ENCODE results near the gene ARHGAP45.
A peak's percentile ranks its signal among the peaks of the same experiment; 100 is the strongest.

The ARHGAP45 gene

GRCh38 chr19:1070931-1071791 lies 4.2 kb downstream of the ARHGAP45 start:
- TF ChIP-seq, protein P1, sequence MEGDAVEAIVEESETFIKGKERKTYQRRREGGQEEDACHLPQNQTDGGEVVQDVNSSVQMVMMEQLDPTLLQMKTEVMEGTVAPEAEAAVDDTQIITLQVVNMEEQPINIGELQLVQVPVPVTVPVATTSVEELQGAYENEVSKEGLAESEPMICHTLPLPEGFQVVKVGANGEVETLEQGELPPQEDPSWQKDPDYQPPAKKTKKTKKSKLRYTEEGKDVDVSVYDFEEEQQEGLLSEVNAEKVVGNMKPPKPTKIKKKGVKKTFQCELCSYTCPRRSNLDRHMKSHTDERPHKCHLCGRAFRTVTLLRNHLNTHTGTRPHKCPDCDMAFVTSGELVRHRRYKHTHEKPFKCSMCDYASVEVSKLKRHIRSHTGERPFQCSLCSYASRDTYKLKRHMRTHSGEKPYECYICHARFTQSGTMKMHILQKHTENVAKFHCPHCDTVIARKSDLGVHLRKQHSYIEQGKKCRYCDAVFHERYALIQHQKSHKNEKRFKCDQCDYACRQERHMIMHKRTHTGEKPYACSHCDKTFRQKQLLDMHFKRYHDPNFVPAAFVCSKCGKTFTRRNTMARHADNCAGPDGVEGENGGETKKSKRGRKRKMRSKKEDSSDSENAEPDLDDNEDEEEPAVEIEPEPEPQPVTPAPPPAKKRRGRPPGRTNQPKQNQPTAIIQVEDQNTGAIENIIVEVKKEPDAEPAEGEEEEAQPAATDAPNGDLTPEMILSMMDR (IDR thresholded peaks at IDR 0.05; ENCODE audit: extremely low read depth, insufficient read depth, missing control alignments) = no peak
- no peak for DNase-seq (ENCODE audit: low spot score)
- in situ Hi-C loops (cut with MboI; ENCODE audit: low pct_unique_long_range_greater_than_20kb, low sequenced_read_pairs, unreplicated experiment) = no loop called here

DNA sequence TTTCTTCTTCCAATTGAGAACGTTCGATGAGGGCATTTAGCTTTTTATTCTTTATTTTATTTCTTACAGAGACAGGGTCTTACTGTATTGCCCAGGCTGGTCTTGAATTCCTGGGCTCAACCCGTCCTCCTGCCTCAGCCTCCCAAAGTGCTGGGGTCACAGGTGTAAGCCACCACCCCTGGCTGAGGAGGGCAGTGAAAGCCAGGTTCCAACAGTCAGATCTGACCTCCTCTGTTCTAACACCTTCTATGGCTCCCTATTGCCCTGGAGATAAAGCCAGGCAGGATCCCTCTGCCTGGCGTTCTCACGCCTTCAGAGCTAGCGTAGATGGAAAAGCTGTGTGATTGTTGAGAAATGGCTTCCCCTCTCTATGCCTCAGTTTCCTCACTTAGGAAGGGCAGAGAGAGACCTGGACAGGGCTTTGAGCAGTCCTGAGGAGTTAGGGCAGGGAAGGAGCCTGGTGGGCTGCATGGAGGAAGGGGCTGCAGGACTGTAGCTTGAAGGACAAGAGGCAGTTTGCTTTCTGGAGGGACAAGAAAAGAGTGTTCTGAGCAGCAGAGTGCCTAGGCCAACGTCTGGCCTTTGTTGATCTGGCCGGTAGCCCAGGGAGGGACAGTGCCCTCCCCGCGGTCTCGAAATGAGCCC lies 5.5 kb downstream of the ARHGAP45 start:
- TF ChIP-seq, protein P1 (IDR thresholded peaks at IDR 0.05; ENCODE audit: extremely low read depth, insufficient read depth, missing control alignments) = no peak
- in situ Hi-C loops (cut with MboI; ENCODE audit: low pct_unique_long_range_greater_than_20kb, low sequenced_read_pairs, unreplicated experiment) = no loop called here

GRCh38 chr19:1073063-1073955 lies 6.3 kb downstream of the ARHGAP45 start:
- in situ Hi-C loops (cut with MboI; ENCODE audit: low pct_unique_long_range_greater_than_20kb, low sequenced_read_pairs, unreplicated experiment) = no loop called here
- DNase-seq (ENCODE audit: low spot score) = no peak
- TF ChIP-seq, protein P1 (IDR thresholded peaks at IDR 0.05; ENCODE audit: extremely low read depth, insufficient read depth, missing control alignments) = no peak

More for the DNA sequence above, 5.5 kb downstream of the ARHGAP45 start:
- no peak for DNase-seq (ENCODE audit: low spot score)

DNA sequence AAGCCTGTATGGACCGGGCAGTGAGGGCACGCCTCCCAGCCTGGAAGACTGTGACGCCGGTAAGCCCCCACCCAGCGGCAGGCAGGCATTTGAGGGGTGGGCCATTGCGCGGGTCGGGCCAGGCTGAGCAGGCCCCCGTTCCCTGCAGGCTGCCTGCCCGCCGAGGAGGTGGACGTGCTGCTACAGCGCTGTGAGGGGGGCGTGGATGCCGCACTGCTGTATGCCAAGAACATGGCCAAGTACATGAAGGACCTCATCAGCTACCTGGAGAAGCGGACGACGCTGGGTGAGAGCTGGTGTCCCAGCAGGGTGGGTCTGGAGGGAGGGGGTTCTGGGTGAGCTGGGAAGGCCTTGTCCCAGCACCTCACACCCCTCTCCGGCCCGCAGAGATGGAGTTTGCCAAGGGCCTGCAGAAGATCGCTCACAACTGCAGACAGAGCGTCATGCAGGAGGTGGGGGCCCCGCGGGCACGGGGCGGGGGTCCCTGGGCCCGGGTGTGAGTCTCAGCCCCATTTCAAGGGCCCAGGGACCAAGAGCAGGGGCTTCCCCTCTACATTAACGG lies 7.1 kb downstream of the ARHGAP45 start:
- DNase-seq (ENCODE audit: low spot score) = no peak
- TF ChIP-seq, protein P1 (IDR thresholded peaks at IDR 0.05; ENCODE audit: extremely low read depth, insufficient read depth, missing control alignments) = no peak
- in situ Hi-C loops (cut with MboI; ENCODE audit: low pct_unique_long_range_greater_than_20kb, low sequenced_read_pairs, unreplicated experiment) = no loop called here

DNA sequence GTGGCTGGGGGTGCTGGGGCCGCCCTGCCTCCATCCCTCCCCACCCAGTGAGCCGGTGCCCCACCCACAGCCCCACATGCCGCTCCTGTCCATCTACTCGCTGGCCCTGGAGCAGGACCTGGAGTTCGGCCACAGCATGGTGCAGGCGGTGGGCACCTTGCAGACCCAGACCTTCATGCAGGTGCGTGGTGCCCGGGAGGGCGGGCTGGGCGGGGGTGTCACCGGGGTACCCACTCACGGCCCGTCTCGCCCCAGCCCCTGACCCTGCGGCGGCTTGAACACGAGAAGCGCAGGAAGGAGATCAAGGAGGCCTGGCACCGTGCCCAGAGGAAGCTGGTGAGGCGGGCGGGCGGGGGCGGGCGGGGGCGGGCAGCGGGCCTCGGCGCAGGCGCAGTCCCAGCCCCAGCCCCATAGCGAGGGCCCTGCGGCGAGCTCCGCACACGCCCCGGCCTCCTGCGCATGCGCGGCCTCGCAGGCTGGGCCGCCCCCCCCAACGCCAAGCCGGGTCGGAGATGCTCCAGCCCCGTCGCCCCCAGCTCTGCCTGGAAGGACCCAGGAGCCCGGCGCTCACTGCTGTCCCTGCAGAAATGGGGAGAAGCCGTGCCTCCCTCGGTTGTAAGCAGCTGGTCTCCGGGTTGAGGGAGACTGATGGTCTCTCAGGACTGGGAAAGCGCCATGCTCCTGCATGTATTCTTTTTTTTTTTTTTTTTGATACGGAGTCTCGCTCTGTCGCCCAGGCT lies 7.7 kb downstream of the ARHGAP45 start:
- TF ChIP-seq, protein P1 (IDR thresholded peaks at IDR 0.05; ENCODE audit: extremely low read depth, insufficient read depth, missing control alignments) = no peak
- in situ Hi-C loops (cut with MboI; ENCODE audit: low pct_unique_long_range_greater_than_20kb, low sequenced_read_pairs, unreplicated experiment) = no loop called here
- peak; percentile 98 for DNase-seq (ENCODE audit: low spot score)
